WTC11 (cell line): ENCODE data around the gene PM20D2. TPM values are rescaled to one million over a fixed set of nuclear protein-coding genes. Genes with fewer than 3 reads are reported as not detected.
"Not testable (repeated sequence)": the region's sequence is repeated elsewhere in the genome, so short reads cannot be mapped to it uniquely, and the experiment has no call there.

Experiments
- ATAC-seq: fragments of 200-7000 bp; cut with Tn5 transposase; 2 replicates; pipeline ENCODE4 v1.10.0; 2021; ENCODE audit warnings: mild to moderate bottlenecking, moderate library complexity
- CTCF ChIA-PET: fragments of 300-600 bp; sonication (Branson Sonifier 250); formaldehyde crosslinking; loops from one replicate; lab custom pipeline; 2021; ENCODE audit warnings: antibody characterized with exemption; lab: Charles Lee
- POLR2A ChIA-PET: fragments of 350-600 bp; sonication (Branson Sonifier 250); formaldehyde crosslinking; loops from one replicate; lab custom pipeline; 2021; ENCODE audit warnings: antibody characterized with exemption; lab: Charles Lee
- DNase-seq: peaks from one replicate; pipeline ENCODE4 v3.0.0; 2021; ENCODE audit warnings: low spot score
- H3K27ac Mint-ChIP-seq: 2 replicates; pipeline ENCODE4 v1.8.0; 2021; ENCODE audit warnings: mixed read lengths
- H3K27me3 Mint-ChIP-seq: 2 replicates; pipeline ENCODE4 v1.8.0; 2021; ENCODE audit warnings: low read depth, mild to moderate bottlenecking, moderate library complexity, mixed read lengths
- H3K36me3 Mint-ChIP-seq: 2 replicates; pipeline ENCODE4 v1.8.0; 2021; ENCODE audit warnings: mixed read lengths
- H3K4me1 Mint-ChIP-seq: 2 replicates; pipeline ENCODE4 v1.8.0; 2022; ENCODE audit warnings: mixed read lengths
- H3K4me3 Mint-ChIP-seq: 2 replicates; pipeline ENCODE4 v1.8.0; 2021; ENCODE audit warnings: mild to moderate bottlenecking, moderate library complexity, mixed read lengths
- H3K9me3 Mint-ChIP-seq: 2 replicates; pipeline ENCODE4 v1.8.0; 2021; ENCODE audit warnings: mixed read lengths
- ATF2 ChIP-seq: sonication (generic); formaldehyde crosslinking; IDR thresholded peaks from 2 replicates; pipeline ENCODE4 v1.8.1; 2022; ENCODE audit warnings: low read depth, missing genetic modification reagents, borderline replicate concordance
- E2F4 ChIP-seq: sonication (generic); formaldehyde crosslinking; IDR thresholded peaks from 2 replicates; pipeline ENCODE4 v1.8.1; 2022; ENCODE audit warnings: low read depth, mild to moderate bottlenecking, moderate library complexity, missing genetic modification reagents, borderline replicate concordance
- FOXP4 ChIP-seq: sonication (generic); formaldehyde crosslinking; IDR thresholded peaks from 2 replicates; pipeline ENCODE4 v1.8.0; 2022; ENCODE audit warnings: mild to moderate bottlenecking, missing genetic modification reagents
- IRF2 ChIP-seq: sonication (generic); formaldehyde crosslinking; IDR thresholded peaks from 2 replicates; pipeline ENCODE4 v1.8.0; 2022; ENCODE audit warnings: low read depth, missing genetic modification reagents, borderline replicate concordance
- JUN ChIP-seq: sonication (generic); formaldehyde crosslinking; IDR thresholded peaks from 2 replicates; pipeline ENCODE4 v1.8.0; 2023; ENCODE audit warnings: mild to moderate bottlenecking, missing genetic modification reagents
- KAT7 ChIP-seq: sonication (generic); formaldehyde crosslinking; IDR thresholded peaks from 2 replicates; pipeline ENCODE4 v1.8.1; 2023; ENCODE audit warnings: missing genetic modification reagents, mild to moderate bottlenecking, borderline replicate concordance
- MLX ChIP-seq: sonication (generic); formaldehyde crosslinking; IDR thresholded peaks from 2 replicates; pipeline ENCODE4 v1.8.1; 2023; ENCODE audit warnings: mild to moderate bottlenecking, missing genetic modification reagents, moderate library complexity
- NR3C1 ChIP-seq: sonication (generic); formaldehyde crosslinking; conservative IDR thresholded peaks from 2 replicates; pipeline ENCODE4 v1.8.1; 2023; ENCODE audit warnings: low read depth, mild to moderate bottlenecking, missing genetic modification reagents
- PRRX2 ChIP-seq: fragments of 250-450 bp; sonication (Bioruptor Pico); IDR thresholded peaks from 2 replicates; pipeline ENCODE4 v1.8.0; 2021; ENCODE audit warnings: mild to moderate bottlenecking
- RORB ChIP-seq: fragments of 250-450 bp; sonication (Bioruptor Pico); IDR thresholded peaks from 2 replicates; pipeline ENCODE4 v1.9.0; 2021; ENCODE audit warnings: mild to moderate bottlenecking
- ZNF138 ChIP-seq: sonication (generic); formaldehyde crosslinking; conservative IDR thresholded peaks from 2 replicates; pipeline ENCODE4 v1.8.1; 2022; ENCODE audit warnings: mild to moderate bottlenecking, moderate library complexity, missing genetic modification reagents
- ZNF232 ChIP-seq: sonication (generic); formaldehyde crosslinking; IDR thresholded peaks from 2 replicates; pipeline ENCODE4 v1.8.0; 2022; ENCODE audit warnings: mild to moderate bottlenecking, missing genetic modification reagents
- ZNF512 ChIP-seq: sonication (generic); formaldehyde crosslinking; IDR thresholded peaks from 2 replicates; pipeline ENCODE4 v1.8.1; 2022; ENCODE audit warnings: missing genetic modification reagents, borderline replicate concordance
- total RNA-seq: library from RNA; stranded (reverse); gene quantifications from 3 replicates; pipeline ENCODE4 v1.2.3, GENCODE V29; 2021
- TF ChIP-seq, protein P1 (sequence below): fragments of 250-450 bp; sonication (Bioruptor Pico); IDR thresholded peaks from 2 replicates; pipeline ENCODE4 v1.9.0; 2021; ENCODE audit warnings: moderate library complexity, mild to moderate bottlenecking, inconsistent platforms, borderline replicate concordance
- TF ChIP-seq, protein P2 (sequence below): sonication (generic); formaldehyde crosslinking; IDR thresholded peaks from 2 replicates; pipeline ENCODE4 v1.8.1; 2023; ENCODE audit warnings: mild to moderate bottlenecking, missing genetic modification reagents, borderline replicate concordance

PM20D2 gene
- total RNA-seq, 1 experiment from 2014 or later, result 4.9 TPM

DNA sequence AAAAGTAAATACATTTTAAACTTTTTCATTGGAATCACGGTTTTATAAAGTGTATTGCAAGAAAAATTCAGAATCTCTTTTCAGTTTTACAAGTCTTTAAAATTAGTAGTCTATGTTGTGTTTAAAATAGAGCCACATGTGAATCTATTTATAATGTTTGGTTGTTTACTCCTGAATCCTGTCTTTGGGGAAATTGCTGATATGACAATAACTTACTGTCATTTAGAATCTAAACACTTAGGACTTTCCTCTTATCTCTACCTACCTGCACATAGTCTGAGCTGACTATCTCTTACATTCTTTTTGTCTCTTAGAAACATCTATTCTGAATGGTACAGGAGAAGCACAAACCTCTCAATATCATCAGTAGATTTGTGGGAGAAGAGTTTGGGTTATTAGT is 23.9 kb upstream of the PM20D2 start:
- no peak overlapping the region for H3K4me3 Mint-ChIP-seq
- peaks cover 39% of the 10 kb centered on the region for H3K27me3 Mint-ChIP-seq
- H3K4me1 Mint-ChIP-seq, result peaks cover 6% of the 10 kb centered on the region
- ATAC-seq, result no peak
- peaks cover 2% of the 10 kb centered on the region; the same call in 1 of the 2 replicates for H3K36me3 Mint-ChIP-seq
- DNase-seq, result no peak
- peaks cover 3% of the 10 kb centered on the region for H3K9me3 Mint-ChIP-seq
- H3K27ac Mint-ChIP-seq, result no peak overlapping the region
- ChIA-PET CTCF (interaction anchor here (1.0 kb wide), 1 partner anchor 41 kb away, joined by 3 read pairs; the partner anchor contains the start of gene PNRC1), POLR2A (no interaction called here)
- TF ChIP-seq ZNF138 (CRISPR knock-in tag), result no peak
- no peak for TF ChIP-seq FOXP4

- H3K27ac Mint-ChIP-seq, result no peak overlapping the region
- H3K9me3 Mint-ChIP-seq, result peaks cover 7% of the 10 kb centered on the region
- H3K4me1 Mint-ChIP-seq, result 0 out of 2 replicates have a peak, but pooled peaks cover 3% of the 10 kb centered on the region
- no peak for TF ChIP-seq KAT7 (CRISPR knock-in tag)
- TF ChIP-seq E2F4 (CRISPR knock-in tag), result no peak
- TF ChIP-seq NR3C1 (CRISPR knock-in tag), result no peak
- TF ChIP-seq, protein P1, sequence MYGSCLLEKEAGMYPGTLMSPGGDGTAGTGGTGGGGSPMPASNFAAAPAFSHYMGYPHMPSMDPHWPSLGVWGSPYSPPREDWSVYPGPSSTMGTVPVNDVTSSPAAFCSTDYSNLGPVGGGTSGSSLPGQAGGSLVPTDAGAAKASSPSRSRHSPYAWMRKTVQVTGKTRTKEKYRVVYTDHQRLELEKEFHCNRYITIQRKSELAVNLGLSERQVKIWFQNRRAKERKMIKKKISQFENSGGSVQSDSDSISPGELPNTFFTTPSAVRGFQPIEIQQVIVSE (CRISPR knock-in tag), result no peak
- no peak for TF ChIP-seq MLX (CRISPR knock-in tag)
- no peak for TF ChIP-seq ATF2
- TF ChIP-seq PRRX2 (CRISPR knock-in tag), result no peak
- no peak for TF ChIP-seq RORB (CRISPR knock-in tag)
- TF ChIP-seq ZNF512, result no peak
- TF ChIP-seq, protein P2, sequence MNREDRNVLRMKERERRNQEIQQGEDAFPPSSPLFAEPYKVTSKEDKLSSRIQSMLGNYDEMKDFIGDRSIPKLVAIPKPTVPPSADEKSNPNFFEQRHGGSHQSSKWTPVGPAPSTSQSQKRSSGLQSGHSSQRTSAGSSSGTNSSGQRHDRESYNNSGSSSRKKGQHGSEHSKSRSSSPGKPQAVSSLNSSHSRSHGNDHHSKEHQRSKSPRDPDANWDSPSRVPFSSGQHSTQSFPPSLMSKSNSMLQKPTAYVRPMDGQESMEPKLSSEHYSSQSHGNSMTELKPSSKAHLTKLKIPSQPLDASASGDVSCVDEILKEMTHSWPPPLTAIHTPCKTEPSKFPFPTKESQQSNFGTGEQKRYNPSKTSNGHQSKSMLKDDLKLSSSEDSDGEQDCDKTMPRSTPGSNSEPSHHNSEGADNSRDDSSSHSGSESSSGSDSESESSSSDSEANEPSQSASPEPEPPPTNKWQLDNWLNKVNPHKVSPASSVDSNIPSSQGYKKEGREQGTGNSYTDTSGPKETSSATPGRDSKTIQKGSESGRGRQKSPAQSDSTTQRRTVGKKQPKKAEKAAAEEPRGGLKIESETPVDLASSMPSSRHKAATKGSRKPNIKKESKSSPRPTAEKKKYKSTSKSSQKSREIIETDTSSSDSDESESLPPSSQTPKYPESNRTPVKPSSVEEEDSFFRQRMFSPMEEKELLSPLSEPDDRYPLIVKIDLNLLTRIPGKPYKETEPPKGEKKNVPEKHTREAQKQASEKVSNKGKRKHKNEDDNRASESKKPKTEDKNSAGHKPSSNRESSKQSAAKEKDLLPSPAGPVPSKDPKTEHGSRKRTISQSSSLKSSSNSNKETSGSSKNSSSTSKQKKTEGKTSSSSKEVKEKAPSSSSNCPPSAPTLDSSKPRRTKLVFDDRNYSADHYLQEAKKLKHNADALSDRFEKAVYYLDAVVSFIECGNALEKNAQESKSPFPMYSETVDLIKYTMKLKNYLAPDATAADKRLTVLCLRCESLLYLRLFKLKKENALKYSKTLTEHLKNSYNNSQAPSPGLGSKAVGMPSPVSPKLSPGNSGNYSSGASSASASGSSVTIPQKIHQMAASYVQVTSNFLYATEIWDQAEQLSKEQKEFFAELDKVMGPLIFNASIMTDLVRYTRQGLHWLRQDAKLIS (CRISPR knock-in tag), result no peak
- no peak for TF ChIP-seq JUN (CRISPR knock-in tag)
- TF ChIP-seq IRF2, result no peak
- TF ChIP-seq ZNF232, result no peak
- CTCF ChIA-PET, result interaction anchor here (0.8 to 1.2 kb wide), 5 partner anchors 17 to 250 kb away, joined by 3 to 4 read pairs (median 3); partner anchors contain the start of gene PNRC1
- H3K4me3 Mint-ChIP-seq, result no peak overlapping the region
- POLR2A ChIA-PET, result no interaction called here
- ATAC-seq (peak; percentile 38; the same call in 1 of the 2 replicates), DNase-seq (no peak)
- H3K27me3 Mint-ChIP-seq, result peaks cover 41% of the 10 kb centered on the region
- peaks cover 6% of the 10 kb centered on the region; the same call in 1 of the 2 replicates for H3K36me3 Mint-ChIP-seq
Measured at GRCh38 chr6:89122625-89123024, 23.2 kb upstream of the PM20D2 start.

DNA sequence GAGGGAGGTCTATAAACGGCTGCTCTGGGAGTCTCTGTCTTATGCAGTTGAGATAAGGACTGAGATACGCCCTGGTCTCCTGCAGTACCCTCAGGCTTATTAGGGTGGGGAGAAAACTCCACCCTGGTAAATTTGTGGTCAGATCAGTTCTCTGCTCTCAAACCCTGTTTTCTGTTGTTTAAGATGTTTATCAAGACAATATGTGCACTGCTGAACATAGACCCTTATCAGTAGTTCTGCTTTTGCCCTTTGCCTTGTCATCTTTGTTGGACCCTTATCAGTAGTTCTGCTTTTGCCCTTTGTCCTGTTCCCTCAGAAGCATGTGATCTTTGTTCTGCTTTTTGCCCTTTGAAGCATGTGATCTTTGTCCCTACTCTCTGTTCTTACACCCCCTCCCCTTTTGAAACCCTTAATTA is 17.6 kb upstream of the PM20D2 start:
- POLR2A ChIA-PET, H3K4me3 Mint-ChIP-seq, CTCF ChIA-PET: not testable (repeated sequence)

More for the DNA sequence above, 17.6 kb upstream of the PM20D2 start:
- H3K4me1 Mint-ChIP-seq, H3K27ac Mint-ChIP-seq, ATAC-seq, DNase-seq: not testable (repeated sequence)
- peaks cover 16% of the 10 kb centered on the region for H3K36me3 Mint-ChIP-seq
- peaks cover 26% of the 10 kb centered on the region for H3K9me3 Mint-ChIP-seq
- peaks cover 64% of the 10 kb centered on the region for H3K27me3 Mint-ChIP-seq
